ENCODE data around the gene SNX11.

DNA sequence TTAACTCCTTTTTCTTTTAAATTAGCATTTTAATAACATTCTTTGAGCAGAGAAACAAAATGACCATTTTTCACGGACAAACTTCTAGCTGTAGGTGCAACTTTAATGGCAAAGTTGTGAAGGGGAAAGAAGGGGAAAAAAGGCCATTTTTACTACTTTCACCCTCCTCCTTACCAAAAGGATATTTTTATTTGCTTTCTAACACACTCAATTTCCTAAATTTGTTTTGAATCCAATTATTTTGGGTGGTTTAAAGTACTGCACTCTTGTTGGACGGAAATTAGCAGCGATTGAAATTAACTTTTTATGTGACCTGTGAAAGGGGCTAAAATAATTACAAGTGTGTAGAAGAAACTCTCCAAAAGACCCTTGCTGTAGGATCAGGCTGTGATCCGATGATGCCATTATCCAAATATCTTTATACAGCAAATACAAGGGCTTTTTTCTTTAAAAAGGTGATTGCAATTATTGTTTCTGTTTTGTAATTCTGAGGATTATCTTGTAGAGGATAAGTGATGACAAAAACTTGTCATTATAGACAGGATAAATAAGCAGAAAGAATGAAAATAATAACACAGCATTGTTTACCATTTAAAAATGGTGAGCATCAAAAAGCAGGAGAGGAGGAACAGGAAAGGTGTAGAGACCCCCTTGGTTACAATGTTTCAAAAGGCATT is 42.4 kb downstream of the SNX11 start:
- TF ChIP-seq, protein P1, sequence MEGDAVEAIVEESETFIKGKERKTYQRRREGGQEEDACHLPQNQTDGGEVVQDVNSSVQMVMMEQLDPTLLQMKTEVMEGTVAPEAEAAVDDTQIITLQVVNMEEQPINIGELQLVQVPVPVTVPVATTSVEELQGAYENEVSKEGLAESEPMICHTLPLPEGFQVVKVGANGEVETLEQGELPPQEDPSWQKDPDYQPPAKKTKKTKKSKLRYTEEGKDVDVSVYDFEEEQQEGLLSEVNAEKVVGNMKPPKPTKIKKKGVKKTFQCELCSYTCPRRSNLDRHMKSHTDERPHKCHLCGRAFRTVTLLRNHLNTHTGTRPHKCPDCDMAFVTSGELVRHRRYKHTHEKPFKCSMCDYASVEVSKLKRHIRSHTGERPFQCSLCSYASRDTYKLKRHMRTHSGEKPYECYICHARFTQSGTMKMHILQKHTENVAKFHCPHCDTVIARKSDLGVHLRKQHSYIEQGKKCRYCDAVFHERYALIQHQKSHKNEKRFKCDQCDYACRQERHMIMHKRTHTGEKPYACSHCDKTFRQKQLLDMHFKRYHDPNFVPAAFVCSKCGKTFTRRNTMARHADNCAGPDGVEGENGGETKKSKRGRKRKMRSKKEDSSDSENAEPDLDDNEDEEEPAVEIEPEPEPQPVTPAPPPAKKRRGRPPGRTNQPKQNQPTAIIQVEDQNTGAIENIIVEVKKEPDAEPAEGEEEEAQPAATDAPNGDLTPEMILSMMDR (IDR thresholded peaks at IDR 0.05 in 2 of 3, conservative IDR thresholded peaks at IDR 0.05 in 1 of 3; ENCODE audit: insufficient read depth in 2 of 3, low read depth in 1 of 3, low read length in 3 of 3), result no peak
- no peak for TF ChIP-seq NR4A1 (CRISPR knock-in tag; IDR thresholded peaks at IDR 0.05)
- no peak for TF ChIP-seq NR4A1 (tag; IDR thresholded peaks at IDR 0.05)
- no peak for TF ChIP-seq SP1 (CRISPR knock-in tag; IDR thresholded peaks at IDR 0.05)
- no peak for TF ChIP-seq ZFP36 (IDR thresholded peaks at IDR 0.05; ENCODE audit: low read depth, low read length, partially characterized antibody)
- no peak for TF ChIP-seq SETDB1 (IDR thresholded peaks at IDR 0.05; ENCODE audit: low read length)
- TF ChIP-seq, protein P2, sequence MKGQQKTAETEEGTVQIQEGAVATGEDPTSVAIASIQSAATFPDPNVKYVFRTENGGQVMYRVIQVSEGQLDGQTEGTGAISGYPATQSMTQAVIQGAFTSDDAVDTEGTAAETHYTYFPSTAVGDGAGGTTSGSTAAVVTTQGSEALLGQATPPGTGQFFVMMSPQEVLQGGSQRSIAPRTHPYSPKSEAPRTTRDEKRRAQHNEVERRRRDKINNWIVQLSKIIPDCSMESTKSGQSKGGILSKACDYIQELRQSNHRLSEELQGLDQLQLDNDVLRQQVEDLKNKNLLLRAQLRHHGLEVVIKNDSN (CRISPR knock-in tag; IDR thresholded peaks at IDR 0.05), result no peak
- TF ChIP-seq SREBF1 (IDR thresholded peaks at IDR 0.05; ENCODE audit: borderline replicate concordance, low read depth, low read length), result no peak

Measured in K562 (cell line).